K562 (cell line): ENCODE results near the gene LTBP2. TPM values are rescaled to one million over a fixed set of nuclear protein-coding genes. Genes with fewer than 3 reads are reported as not detected.

ENCODE experiments used
- ATAC-seq: fragments of 200-7000 bp; cut with Tn5 transposase; 3 replicates; pipeline ENCODE4 v1.9.1; 2020; ENCODE audit warnings: moderate library complexity
- BruUV-seq: library from RNA; stranded (reverse); fragments of 400-500 nt; replicated peaks from 2 replicates; lab custom pipeline; 2021; lab: Mats Ljungman, UMichigan
- CTCF ChIA-PET: fragments of 300-600 bp; formaldehyde crosslinking; extraction: SDS; loops from one replicate; lab custom pipeline; 2021; ENCODE audit warnings: low intra/inter-chr PET ratio; lab: Yijun Ruan, JAX
- POLR2A ChIA-PET: fragments of 300-600, 350-650 bp; sonication (Branson Sonifier 250); formaldehyde crosslinking; extraction: SDS; loops from one replicate; lab custom pipeline; 2021; ENCODE audit warnings: antibody characterized with exemption, inconsistent platforms; lab: Yijun Ruan, JAX
- DNase-seq, 4 experiments: peaks; one replicate each; pipeline versions ENCODE4 v3.0.0 to v3.0.0-alpha.2; 2011 to 2018; ENCODE audit warnings: low spot score in 3 of 4, mixed read lengths in 3 of 4; ENCODE audit errors: extremely low read depth in 1 of 4
- FAIRE-seq: peaks from 2 replicates; lab custom pipeline; 2011; peaks lifted over from hg19 to GRCh38; lab: Jason Lieb, UNC
- H2AFZ ChIP-seq: 2 replicates; pipeline ENCODE4 v1.6.0; 2011; ENCODE audit warnings: low read depth, low read length, control low read depth, inconsistent platforms
- H3K27ac ChIP-seq: fragments of 200-600 bp; 3 replicates; pipeline ENCODE4 v1.8.0; 2011; ENCODE audit warnings: low read depth, mild to moderate bottlenecking, control low read depth, inconsistent platforms, low read length, moderate library complexity, mixed read lengths; ENCODE audit errors: extremely low read depth
- H3K27me3 ChIP-seq, 2 experiments: fragments of 300-600 bp in 1 of 2; 2 replicates in 1 of 2; 3 replicates in 1 of 2; pipeline versions ENCODE4 v1.6.0 to v1.8.0; 2011; ENCODE audit warnings: inconsistent platforms in 2 of 2, low read length in 2 of 2, mild to moderate bottlenecking in 1 of 2, mixed read lengths in 1 of 2, moderate library complexity in 1 of 2; ENCODE audit not compliant: control insufficient read depth in 2 of 2, insufficient read depth in 2 of 2
- H3K36me3 ChIP-seq: fragments of 300-600 bp; 3 replicates; pipeline ENCODE4 v1.8.0; 2011; ENCODE audit warnings: mild to moderate bottlenecking, low read length, inconsistent platforms; ENCODE audit not compliant: control insufficient read depth, insufficient read depth
- H3K4me1 ChIP-seq, 2 experiments: fragments of 200-600 bp in 1 of 2; replicated peaks in 1 of 2; 2 replicates in 1 of 2; 3 replicates in 1 of 2; pipeline versions ENCODE4 v1.5.1 to v1.8.0; 2011; ENCODE audit warnings: inconsistent platforms in 2 of 2, low read length in 2 of 2, mild to moderate bottlenecking in 1 of 2, mixed read lengths in 1 of 2, moderate library complexity in 1 of 2; ENCODE audit not compliant: control insufficient read depth in 2 of 2, insufficient read depth in 2 of 2
- H3K4me2 ChIP-seq: 2 replicates; pipeline ENCODE4 v1.6.1; 2011; ENCODE audit warnings: low read length, control low read depth, inconsistent platforms, mixed read lengths; ENCODE audit not compliant: insufficient read depth
- H3K4me3 ChIP-seq: fragments of 200-600 bp; sonication (generic), shearing (Covaris generic); 2 replicates; pipeline ENCODE4 v1.5.1; 2016; ENCODE audit warnings: control low read depth, inconsistent platforms
- H3K79me2 ChIP-seq: fragments of 200-600 bp; 3 replicates; pipeline ENCODE4 v1.8.0; 2011; ENCODE audit warnings: low read length, inconsistent platforms; ENCODE audit not compliant: control insufficient read depth, insufficient read depth
- H3K9ac ChIP-seq, 2 experiments: 2 replicates each; pipeline versions ENCODE4 v1.6.0 to v1.6.1; 2011; ENCODE audit warnings: low read depth in 2 of 2, low read length in 2 of 2, control low read depth in 1 of 2, inconsistent platforms in 1 of 2, mild to moderate bottlenecking in 1 of 2, mixed read lengths in 1 of 2; ENCODE audit not compliant: insufficient read depth in 1 of 2
- H3K9me1 ChIP-seq: one replicate; pipeline ENCODE4 v1.6.0; 2011; ENCODE audit warnings: inconsistent platforms, mild to moderate bottlenecking, low read length, moderate library complexity; ENCODE audit not compliant: control insufficient read depth, insufficient read depth
- H3K9me3 ChIP-seq: replicated peaks from 2 replicates; pipeline ENCODE4 v1.5.1; 2011; ENCODE audit warnings: low read depth, low read length, inconsistent platforms; ENCODE audit not compliant: control insufficient read depth, insufficient read depth
- H4K20me1 ChIP-seq: replicated peaks from 2 replicates; pipeline ENCODE4 v1.6.1; 2011; ENCODE audit warnings: low read length, inconsistent platforms, mixed read lengths; ENCODE audit not compliant: control insufficient read depth, insufficient read depth
- BCL6 ChIP-seq: fragments of 250-450 bp; sonication (Bioruptor Pico); IDR thresholded peaks from 2 replicates; pipeline ENCODE4 v1.4.0; 2020
- ETV5 ChIP-seq: sonication (generic); formaldehyde crosslinking; IDR thresholded peaks from 2 replicates; pipeline ENCODE4 v1.4.0; 2020; ENCODE audit warnings: low read depth, mild to moderate bottlenecking, missing genetic modification reagents
- FOXA3 ChIP-seq, 2 experiments: fragments of 450-650 bp in 1 of 2; sonication (generic) in 1 of 2; formaldehyde crosslinking; IDR thresholded peaks in 1 of 2; conservative IDR thresholded peaks in 1 of 2; 2 replicates each; pipeline versions ENCODE4 v1.4.0 to v1.8.0; 2020 to 2022; ENCODE audit warnings: mild to moderate bottlenecking in 2 of 2, missing genetic modification reagents in 1 of 2
- HCFC1 ChIP-seq: IDR thresholded peaks from 2 replicates; pipeline ENCODE4 v1.6.1; 2012; ENCODE audit warnings: low read depth, low read length, improper control_type of control experiment
- NFE2 ChIP-seq: IDR thresholded peaks from 2 replicates; pipeline ENCODE4 v1.6.1; 2014; ENCODE audit warnings: antibody characterized with exemption, low read depth
- POLR2G ChIP-seq: fragments of 200-400 bp; formaldehyde crosslinking; IDR thresholded peaks from 2 replicates; pipeline ENCODE4 v1.6.1; 2017; ENCODE audit warnings: low read depth, mild to moderate bottlenecking, antibody characterized with exemption, low read length, moderate library complexity
- PTBP1 ChIP-seq: fragments of 200-400 bp; formaldehyde crosslinking; IDR thresholded peaks from 2 replicates; pipeline ENCODE4 v1.6.1; 2017; ENCODE audit warnings: low read depth, low read length
- SMARCA4 ChIP-seq: fragments of 450-650 bp; IDR thresholded peaks from 2 replicates; pipeline ENCODE4 v1.6.1; 2016
- TOE1 ChIP-seq, 2 experiments: fragments of 450-650 bp in 1 of 2; sonication (generic) in 1 of 2; formaldehyde crosslinking in 1 of 2; IDR thresholded peaks; 2 replicates each; pipeline versions ENCODE4 v1.7.1 to v1.8.0; 2016 to 2022; ENCODE audit warnings: borderline replicate concordance in 2 of 2, mild to moderate bottlenecking in 2 of 2, antibody characterized with exemption in 1 of 2, inconsistent platforms in 1 of 2, low read depth in 1 of 2, missing genetic modification reagents in 1 of 2, moderate library complexity in 1 of 2
- ZFP1 ChIP-seq: fragments of 450-650 bp; formaldehyde crosslinking; IDR thresholded peaks from 2 replicates; pipeline ENCODE4 v1.4.0; 2020; ENCODE audit warnings: mild to moderate bottlenecking, mixed read lengths
- ZFX ChIP-seq: sonication (generic); formaldehyde crosslinking; IDR thresholded peaks from 2 replicates; pipeline ENCODE4 v1.8.0; 2022; ENCODE audit warnings: mild to moderate bottlenecking, missing genetic modification reagents, moderate library complexity
- ZNF175 ChIP-seq: fragments of 200-800 bp; sonication (Bioruptor generic); IDR thresholded peaks from 2 replicates; pipeline ENCODE4 v1.6.1; 2016; ENCODE audit warnings: low read depth, mild to moderate bottlenecking, missing genetic modification characterization, missing compliant biosample characterization
- WGBS: fragments of 100-300 bp; shearing (Covaris generic); methylation state at CpG from one replicate; pipeline ENCODE4 v1.1.6; 2016; ENCODE audit warnings: low coverage, mixed read lengths; ENCODE audit not compliant: insufficient coverage; ENCODE audit errors: missing lambda C conversion rate; 5-methylcytosine and 5-hydroxymethylcytosine counted together
- in situ Hi-C: fragments of 300-500 bp; cut with MboI; formaldehyde crosslinking; loops from 4 replicates; pipeline ENCODE4 v1.15.0; 2018; ENCODE audit warnings: inconsistent platforms, mixed read lengths
- intact Hi-C: fragments of 100-400 bp; cut with micrococcal nuclease; formaldehyde crosslinking; loops from 2 replicates; pipeline ENCODE4 v1.14.2; 2022
- polyA plus RNA-seq, 8 experiments: library from polyadenylated mRNA; depleted of rRNA in 4 of 8; stranded (reverse) in 5 of 8; unstranded in 3 of 8; fragments of >200 nt; fragmentation: Nextera tagmentation in 2 of 8; fragmentation: Illumina TruSeq in 1 of 8; extraction: Ambion mirVana in 2 of 8; extraction: Trizol in 1 of 8; gene quantifications; 2 replicates each; pipeline versions ENCODE4 v1.2.1 to v1.2.3, GENCODE V29; 2011 to 2014; ENCODE audit warnings: inconsistent platforms in 1 of 8, missing spikeins in 1 of 8
- total RNA-seq, 7 experiments: library from RNA; depleted of rRNA in 6 of 7; stranded (reverse); fragments of >200 nt in 6 of 7; fragmentation: Illumina TruSeq in 2 of 7; extraction: Trizol in 2 of 7; gene quantifications; 2 replicates each; pipeline versions ENCODE4 v1.2.1 to v1.2.3, GENCODE V29; 2011 to 2021; ENCODE audit warnings: low replicate concordance in 1 of 7
- TF ChIP-seq, protein P1 (sequence below): fragments of 250-450 bp; sonication (Bioruptor Pico); IDR thresholded peaks from 2 replicates; pipeline ENCODE4 v1.5.0; 2021
- TF ChIP-seq, protein P2 (sequence below), 2 experiments: fragments of 450-650 bp in 1 of 2; sonication (generic) in 1 of 2; formaldehyde crosslinking in 1 of 2; IDR thresholded peaks in 1 of 2; conservative IDR thresholded peaks in 1 of 2; 2 replicates each; pipeline versions ENCODE4 v1.6.1 to v1.8.1; 2016 to 2023; ENCODE audit warnings: mild to moderate bottlenecking in 2 of 2, moderate library complexity in 2 of 2, inconsistent platforms in 1 of 2, missing genetic modification reagents in 1 of 2
- TF ChIP-seq, protein P3 (sequence below): fragments of 450-650 bp; IDR thresholded peaks from one replicate; pipeline ENCODE4 v1.6.1; 2018; ENCODE audit warnings: mild to moderate bottlenecking, moderate library complexity; ENCODE audit not compliant: partially characterized antibody
- TF ChIP-seq, protein P4 (sequence below): sonication (generic); formaldehyde crosslinking; IDR thresholded peaks from 2 replicates; pipeline ENCODE4 v1.8.0; 2022; ENCODE audit warnings: missing genetic modification reagents, mild to moderate bottlenecking, moderate library complexity, borderline replicate concordance
- TF ChIP-seq, protein P5 (sequence below): fragments of 250-450 bp; sonication (Bioruptor Pico); IDR thresholded peaks from 2 replicates; pipeline ENCODE4 v1.8.0; 2022; ENCODE audit warnings: inconsistent platforms

Gene LTBP2
- total and polyA plus RNA-seq, 9 of the 15 experiments (the other 6 are each of a cell fraction or from before 2014, with no cell fraction given), result under 0.01 to 0.18 (median 0.03) TPM; not detected in 3

DNA sequence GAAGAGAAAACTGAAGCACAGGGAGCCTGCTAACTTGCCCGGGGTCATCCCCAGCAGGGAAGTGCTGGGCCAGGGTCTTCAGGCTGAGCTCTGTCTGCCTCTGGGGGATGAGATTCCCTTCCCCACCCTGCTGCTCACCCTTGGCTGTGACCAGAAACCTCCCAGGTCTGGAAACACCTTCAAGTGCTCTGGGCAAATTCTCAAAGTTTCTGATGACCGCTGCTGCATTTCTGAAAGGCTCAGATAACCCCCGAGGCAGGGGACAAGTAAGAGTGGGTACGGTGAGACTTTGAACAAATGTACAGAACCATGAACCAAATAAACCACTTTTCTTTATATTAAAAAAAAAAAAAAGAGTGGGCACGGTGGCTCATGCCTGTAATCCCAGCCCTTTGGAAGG is 41.3 kb downstream of the LTBP2 start:
- ChIA-PET CTCF (no interaction called here), POLR2A (interaction anchor here (0.6 kb wide), 1 partner anchor 10 kb away, joined by 3 read pairs; no protein-coding TSS in a partner anchor)
- peaks cover 9 to 65% of the 10 kb centered on the region in 2 experiments; a peak in 3 of 5 replicates for H3K27me3 ChIP-seq
- H3K4me3 ChIP-seq, result no peak overlapping the region
- no peaks in the 10 kb centered on the region for H3K9me3 ChIP-seq
- ATAC-seq, result no peak
- H3K36me3 ChIP-seq, result no peaks in the 10 kb centered on the region
- no peak overlapping the region for H2AFZ ChIP-seq
- in situ Hi-C loops, result no loop called here
- no peaks in the 10 kb centered on the region; the same call in 1 of the 2 replicates for H4K20me1 ChIP-seq
- no peak overlapping the region for H3K4me2 ChIP-seq
- WGBS, result 0% methylated on average over 3 of the region's 5 CpGs
- H3K9me1 ChIP-seq, result no peaks in the 10 kb centered on the region
- DNase-seq, result no peak
- H3K79me2 ChIP-seq, result no peaks in the 10 kb centered on the region
- H3K9ac ChIP-seq, result no peak overlapping the region
- no peak for FAIRE-seq
- no peaks in the 10 kb centered on the region; a peak in 1 of 5 replicates for H3K4me1 ChIP-seq
- H3K27ac ChIP-seq, result no peak overlapping the region
- BruUV-seq, result no TSS peak
- intact Hi-C loops, result no loop called here
- TF ChIP-seq FOXA3 (CRISPR knock-in tag; conservative IDR thresholded peaks at IDR 0.05 in 1 of 2, IDR thresholded peaks at IDR 0.05 in 1 of 2), result no peak
- TF ChIP-seq SMARCA4, result no peak
- no peak for TF ChIP-seq ZFP1 (CRISPR knock-in tag)
- no peak for TF ChIP-seq PTBP1
- TF ChIP-seq NFE2, result no peak
- TF ChIP-seq, protein P1, sequence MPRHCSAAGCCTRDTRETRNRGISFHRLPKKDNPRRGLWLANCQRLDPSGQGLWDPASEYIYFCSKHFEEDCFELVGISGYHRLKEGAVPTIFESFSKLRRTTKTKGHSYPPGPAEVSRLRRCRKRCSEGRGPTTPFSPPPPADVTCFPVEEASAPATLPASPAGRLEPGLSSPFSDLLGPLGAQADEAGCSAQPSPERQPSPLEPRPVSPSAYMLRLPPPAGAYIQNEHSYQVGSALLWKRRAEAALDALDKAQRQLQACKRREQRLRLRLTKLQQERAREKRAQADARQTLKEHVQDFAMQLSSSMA (CRISPR knock-in tag), result no peak
- TF ChIP-seq ZFX, result no peak
- no peak for TF ChIP-seq ETV5 (CRISPR knock-in tag)
- TF ChIP-seq, protein P2, sequence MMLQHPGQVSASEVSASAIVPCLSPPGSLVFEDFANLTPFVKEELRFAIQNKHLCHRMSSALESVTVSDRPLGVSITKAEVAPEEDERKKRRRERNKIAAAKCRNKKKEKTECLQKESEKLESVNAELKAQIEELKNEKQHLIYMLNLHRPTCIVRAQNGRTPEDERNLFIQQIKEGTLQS (IDR thresholded peaks at IDR 0.05), result no peak
- TF ChIP-seq, protein P2 (CRISPR knock-in tag; conservative IDR thresholded peaks at IDR 0.05), result no peak
- no peak for TF ChIP-seq TOE1 (IDR thresholded peaks at IDR 0.05; ENCODE audit: borderline replicate concordance)
- TF ChIP-seq TOE1 (CRISPR knock-in tag; IDR thresholded peaks at IDR 0.05; ENCODE audit: borderline replicate concordance, low read depth), result no peak
- no peak for TF ChIP-seq ZNF175 (CRISPR knock-in tag)
- TF ChIP-seq, protein P3, sequence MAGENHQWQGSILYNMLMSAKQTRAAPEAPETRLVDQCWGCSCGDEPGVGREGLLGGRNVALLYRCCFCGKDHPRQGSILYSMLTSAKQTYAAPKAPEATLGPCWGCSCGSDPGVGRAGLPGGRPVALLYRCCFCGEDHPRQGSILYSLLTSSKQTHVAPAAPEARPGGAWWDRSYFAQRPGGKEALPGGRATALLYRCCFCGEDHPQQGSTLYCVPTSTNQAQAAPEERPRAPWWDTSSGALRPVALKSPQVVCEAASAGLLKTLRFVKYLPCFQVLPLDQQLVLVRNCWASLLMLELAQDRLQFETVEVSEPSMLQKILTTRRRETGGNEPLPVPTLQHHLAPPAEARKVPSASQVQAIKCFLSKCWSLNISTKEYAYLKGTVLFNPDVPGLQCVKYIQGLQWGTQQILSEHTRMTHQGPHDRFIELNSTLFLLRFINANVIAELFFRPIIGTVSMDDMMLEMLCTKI, result no peak
- no peak for TF ChIP-seq HCFC1
- no peak for TF ChIP-seq POLR2G
- TF ChIP-seq, protein P4, sequence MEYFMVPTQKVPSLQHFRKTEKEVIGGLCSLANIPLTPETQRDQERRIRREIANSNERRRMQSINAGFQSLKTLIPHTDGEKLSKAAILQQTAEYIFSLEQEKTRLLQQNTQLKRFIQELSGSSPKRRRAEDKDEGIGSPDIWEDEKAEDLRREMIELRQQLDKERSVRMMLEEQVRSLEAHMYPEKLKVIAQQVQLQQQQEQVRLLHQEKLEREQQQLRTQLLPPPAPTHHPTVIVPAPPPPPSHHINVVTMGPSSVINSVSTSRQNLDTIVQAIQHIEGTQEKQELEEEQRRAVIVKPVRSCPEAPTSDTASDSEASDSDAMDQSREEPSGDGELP (CRISPR knock-in tag), result no peak
- TF ChIP-seq BCL6 (CRISPR knock-in tag), result no peak
- TF ChIP-seq, protein P5, sequence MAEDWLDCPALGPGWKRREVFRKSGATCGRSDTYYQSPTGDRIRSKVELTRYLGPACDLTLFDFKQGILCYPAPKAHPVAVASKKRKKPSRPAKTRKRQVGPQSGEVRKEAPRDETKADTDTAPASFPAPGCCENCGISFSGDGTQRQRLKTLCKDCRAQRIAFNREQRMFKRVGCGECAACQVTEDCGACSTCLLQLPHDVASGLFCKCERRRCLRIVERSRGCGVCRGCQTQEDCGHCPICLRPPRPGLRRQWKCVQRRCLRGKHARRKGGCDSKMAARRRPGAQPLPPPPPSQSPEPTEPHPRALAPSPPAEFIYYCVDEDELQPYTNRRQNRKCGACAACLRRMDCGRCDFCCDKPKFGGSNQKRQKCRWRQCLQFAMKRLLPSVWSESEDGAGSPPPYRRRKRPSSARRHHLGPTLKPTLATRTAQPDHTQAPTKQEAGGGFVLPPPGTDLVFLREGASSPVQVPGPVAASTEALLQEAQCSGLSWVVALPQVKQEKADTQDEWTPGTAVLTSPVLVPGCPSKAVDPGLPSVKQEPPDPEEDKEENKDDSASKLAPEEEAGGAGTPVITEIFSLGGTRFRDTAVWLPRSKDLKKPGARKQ (CRISPR knock-in tag), result no peak
